HG02943 (cell line): ENCODE data around the gene TNFRSF13B.
"Not testable (repeated sequence)": the region's sequence is repeated elsewhere in the genome, so short reads cannot be mapped to it uniquely, and the experiment has no call there.

Experiments
- ATAC-seq: cut with Tn5 transposase; IDR thresholded peaks from one replicate; pipeline ENCODE4 v1.9.1; 2021; ENCODE audit warnings: mild to moderate bottlenecking, low read depth, moderate library complexity; ENCODE audit not compliant: unreplicated experiment

TNFRSF13B gene

DNA sequence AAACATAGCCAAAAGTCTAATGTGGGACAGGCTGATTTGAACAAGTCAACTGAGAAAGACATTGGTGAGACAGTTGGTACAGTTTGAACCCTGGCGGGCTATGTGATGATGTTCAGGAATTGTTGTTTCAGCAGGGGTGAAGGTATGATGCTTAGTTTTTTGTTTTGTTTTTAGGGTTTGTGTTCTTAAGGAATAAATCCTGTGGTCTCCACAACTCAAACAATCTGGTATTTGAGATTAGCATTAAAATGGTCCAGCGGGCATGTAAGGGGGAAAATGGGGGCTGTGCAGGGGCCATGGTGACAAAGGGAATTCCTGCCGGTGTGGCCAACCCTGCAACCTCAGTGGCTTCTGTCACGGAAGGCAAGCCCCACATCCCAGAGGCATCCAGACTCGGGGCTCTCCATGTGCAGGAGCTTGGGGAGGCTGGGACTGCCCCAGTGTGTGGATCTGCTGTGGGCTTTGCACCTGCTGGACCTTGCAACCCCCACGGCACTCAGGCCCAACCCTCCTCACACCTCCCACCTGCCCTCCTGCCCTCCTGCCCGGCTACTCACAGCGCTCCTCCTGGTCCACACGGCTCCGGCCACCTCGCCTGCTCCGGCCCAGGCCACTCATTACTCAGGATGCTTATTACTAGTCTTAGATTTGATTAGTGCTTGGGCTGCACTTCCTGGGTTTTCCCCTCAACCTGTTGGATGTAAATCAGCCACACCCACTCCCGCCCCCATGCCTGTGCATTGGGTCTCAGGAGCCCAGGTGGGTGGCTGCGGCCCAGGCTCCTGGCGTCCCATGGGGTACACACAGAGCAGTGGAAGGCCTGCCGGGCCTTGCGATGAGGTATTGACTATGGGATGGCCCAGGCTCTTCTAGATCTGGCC is at the start of gene TNFRSF13B:
TNFRSF13B (minus strand) TSS at position 661 of the 881 bp plus-strand sequence; CDS start at position 618, 43 bp downstream.
- no peak for ATAC-seq

DNA sequence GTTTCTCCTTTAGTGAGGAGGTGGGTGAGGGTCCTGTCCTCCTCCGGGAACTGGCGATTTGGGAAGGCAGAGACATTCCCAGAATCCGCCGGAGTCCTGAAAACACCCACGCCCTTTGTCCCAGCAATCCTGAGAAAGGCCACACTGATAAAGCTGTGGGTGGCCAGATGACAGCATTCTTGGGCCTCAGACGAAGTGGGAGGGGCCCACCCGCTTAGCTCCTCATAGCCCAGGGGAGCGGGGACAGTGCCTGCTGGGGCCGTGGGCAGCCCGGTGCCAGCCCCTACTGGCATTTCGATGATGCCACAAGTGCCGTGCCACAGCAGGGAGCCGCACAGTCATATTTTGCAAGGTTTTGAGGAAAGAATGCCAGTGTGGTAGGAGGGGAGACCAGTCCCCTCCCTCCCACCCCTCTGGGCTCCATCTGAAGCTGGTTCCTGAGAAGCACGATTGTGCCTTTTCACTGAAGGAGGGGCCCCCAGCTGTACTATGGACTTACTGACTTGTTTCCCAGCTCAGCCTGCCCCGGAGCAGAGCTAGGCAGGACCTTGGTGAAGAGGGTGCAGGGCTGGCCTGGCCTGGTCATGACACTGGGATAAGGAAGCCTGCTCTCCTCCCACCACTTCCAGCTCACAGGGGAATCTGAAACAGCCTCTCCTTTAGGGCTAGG is 49.4 kb upstream of the TNFRSF13B start:
- ATAC-seq, result no peak

DNA sequence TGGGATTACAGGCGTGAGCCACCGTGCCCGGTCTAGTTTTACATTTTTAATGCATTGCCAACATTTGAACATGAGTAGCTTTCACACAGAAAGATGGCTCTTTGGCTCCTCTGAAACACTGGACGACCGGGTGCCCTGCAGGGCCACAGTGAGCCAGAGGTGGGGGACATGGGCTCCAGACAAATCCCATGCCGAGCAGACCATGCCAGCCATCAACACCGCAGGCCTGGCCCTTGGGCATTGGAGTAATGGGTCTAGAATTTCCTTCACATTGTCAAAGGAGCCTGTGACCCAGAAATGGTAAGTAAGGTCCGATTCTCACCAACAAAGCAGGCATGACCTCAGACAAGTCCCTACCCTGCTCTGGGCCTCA is 48.9 kb upstream of the TNFRSF13B start:
- no peak for ATAC-seq

DNA sequence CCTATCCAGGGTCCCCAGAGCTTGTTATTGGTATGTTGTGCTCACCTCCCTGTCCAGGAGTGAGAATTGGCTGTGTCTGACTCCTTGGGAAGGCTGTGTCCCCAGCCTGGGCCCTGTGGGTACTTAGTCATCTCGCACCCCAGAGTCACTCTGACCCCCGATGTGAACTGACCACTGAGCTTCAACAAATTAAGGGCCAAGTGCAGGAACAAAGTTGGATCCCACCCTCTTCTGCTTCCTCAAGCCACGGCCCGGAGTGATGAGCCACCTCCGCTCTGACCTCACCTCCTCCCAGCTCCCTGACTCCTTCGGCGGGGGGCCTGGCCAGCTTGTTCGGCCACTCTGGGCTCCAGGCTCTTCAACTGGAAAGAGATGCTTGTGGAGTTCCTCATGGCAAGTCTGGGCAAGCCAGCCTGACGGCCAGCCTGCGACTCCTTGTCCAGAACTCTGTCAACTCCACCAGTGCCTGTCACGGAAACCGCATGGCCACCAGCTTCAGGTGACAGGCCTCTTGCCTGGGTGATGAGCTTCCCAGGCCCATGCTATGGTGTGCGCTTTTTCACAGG is 48.1 kb upstream of the TNFRSF13B start:
- no peak for ATAC-seq

DNA sequence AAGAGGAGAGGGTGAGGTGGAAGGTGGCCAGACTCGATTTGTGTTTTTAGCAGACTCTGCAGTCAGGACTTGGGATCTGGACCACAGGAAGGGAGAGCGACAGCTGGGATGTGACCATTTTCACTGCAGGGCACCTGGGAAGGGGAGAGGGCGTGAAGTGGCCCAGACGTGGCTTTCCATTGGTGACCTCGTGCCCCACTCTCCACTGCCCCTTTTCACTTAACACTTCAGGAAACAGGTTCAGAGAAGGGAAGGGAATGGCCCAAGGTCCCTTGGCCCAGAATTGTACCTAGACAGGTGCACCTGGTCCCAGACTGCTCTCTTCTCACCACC is 47.5 kb upstream of the TNFRSF13B start:
- no peak for ATAC-seq

DNA sequence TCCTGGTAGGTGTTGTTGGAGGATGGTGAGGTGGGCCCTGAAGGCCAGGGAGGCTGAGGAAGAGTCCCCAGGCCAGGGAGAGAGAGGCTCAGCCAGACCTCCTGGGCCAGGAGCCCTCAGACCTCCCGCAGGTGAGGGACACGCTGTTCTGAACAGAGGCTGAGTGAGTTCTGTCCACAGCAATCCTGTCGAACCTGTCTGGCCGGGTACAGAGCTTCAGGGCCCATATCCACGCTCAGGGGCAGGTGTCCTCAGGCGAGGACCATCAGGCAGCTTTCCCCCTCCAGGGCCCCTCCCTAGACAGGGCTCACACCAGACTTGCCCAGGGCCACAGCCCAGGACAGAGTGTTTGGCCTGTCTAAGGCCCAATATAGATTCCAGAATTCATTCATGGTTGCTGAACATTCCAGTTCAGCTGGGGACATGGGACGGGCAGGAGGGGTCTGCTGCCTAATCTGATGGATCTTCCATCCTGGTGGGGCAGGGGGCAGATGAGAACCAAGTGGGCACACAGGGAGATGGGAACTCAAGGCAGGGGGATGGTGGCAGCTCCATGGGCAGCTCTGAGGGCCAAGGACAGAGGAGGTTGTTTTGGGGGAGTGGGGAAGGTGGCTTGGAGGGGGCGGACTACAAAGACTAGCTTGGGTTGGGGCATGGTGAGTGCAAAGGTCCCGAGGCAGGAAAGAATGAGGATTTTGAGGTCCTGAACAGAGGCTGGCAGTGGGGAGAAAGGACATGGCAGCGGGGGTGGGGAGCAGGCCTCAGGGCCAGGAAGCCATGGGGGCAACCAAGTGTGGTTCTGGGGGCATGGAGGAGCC is 46.9 kb upstream of the TNFRSF13B start:
- no peak for ATAC-seq

DNA sequence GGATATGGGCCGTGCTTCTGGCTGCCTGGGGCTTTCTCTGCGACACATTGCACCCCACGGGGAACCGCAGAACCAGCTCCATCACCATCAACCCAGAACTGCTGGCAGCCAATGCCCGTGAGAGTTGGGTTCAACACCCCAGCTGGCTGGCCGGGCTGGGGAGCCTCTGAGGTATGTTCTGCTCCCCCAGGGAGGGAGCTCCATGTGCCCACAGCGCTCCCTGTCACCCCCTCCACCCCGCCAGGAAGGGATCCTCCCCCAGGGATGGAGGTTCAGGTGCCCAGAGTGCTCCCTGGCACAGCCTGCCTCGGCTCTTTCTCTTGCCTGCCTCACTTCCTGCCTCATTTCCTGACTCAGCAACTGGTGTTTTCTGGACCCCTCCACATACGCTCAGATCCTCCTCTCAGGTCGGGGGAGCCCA is 46.1 kb upstream of the TNFRSF13B start:
- ATAC-seq, result no peak

DNA sequence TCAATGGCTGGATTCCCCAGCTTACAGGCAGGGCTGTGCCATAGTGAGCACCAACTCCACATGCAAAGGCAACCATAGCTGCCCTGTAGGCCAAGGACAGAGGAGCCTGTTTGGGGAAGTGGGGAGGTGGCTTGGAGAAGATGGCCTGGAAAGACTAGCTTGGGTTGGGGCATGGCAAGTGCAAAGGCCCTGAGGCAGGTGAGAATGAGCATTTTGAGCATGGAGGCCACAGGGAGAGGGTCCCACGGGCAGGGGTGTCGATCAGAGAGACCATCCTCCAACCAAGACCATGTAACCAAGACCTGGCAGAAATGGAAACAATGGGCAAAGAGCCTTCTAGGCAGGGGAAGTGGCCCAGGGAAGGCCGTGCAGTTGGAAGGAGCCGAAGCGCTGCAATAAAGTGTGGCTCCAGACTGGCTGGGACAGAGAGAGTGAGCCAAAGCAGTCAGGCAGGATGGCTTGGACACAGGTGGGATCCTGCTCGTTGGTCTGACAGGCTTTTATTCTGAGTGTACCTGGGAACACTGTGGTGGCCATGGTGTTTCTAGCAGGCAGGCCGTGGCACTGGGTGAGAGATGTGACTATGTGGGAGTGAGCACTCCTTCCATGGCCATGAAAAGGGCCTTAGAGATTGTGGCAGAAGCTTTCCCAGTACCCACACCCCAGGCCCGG is 45.6 kb upstream of the TNFRSF13B start:
- no peak for ATAC-seq

DNA sequence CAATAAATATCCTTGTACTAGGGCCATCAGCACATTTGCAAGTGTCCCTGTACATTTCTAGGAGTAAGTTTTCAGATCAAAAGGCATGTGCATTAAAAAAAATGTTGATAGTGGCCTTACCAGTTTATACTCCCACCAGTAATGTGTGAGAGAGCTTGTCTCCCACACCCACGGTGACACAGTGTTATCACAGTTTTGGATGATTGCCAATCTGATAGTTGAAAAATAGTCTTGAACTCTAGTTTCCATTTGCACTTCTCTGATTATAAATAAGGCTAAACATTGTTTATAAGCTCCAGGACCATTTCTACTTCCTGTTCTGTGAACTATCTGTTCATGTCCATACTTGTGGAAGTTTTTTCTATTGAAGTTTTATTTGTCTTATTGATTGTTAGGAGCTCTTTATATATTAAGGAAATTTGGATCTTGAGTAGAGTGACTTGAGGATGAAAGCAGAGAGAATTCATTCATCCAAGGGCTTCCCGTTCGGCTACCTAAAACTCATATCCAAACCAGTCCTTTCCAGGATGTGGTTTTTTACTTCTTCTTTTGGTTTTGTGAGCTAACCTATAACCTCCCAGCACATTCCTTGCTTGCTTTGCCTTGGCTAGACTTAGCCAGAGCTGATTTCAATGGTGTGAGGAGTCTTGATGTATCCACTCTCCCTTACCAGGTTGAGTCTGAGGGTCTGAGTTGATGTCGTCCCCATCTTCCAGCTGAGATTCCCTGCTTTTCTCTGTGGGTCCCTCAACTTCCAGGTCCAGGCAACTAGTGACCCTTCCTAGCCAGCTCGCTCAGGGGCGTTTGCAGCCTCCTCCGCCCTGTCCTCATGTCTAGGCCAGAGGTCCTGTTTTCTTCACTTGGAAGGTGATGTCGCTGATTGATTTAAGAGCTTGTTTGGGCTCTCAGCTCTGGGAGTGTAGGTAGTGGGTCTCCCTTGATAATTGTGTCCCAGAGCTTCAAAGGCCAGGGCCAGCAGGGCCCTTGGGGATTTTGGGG is 44.6 kb upstream of the TNFRSF13B start:
- ATAC-seq, result not testable (repeated sequence)

DNA sequence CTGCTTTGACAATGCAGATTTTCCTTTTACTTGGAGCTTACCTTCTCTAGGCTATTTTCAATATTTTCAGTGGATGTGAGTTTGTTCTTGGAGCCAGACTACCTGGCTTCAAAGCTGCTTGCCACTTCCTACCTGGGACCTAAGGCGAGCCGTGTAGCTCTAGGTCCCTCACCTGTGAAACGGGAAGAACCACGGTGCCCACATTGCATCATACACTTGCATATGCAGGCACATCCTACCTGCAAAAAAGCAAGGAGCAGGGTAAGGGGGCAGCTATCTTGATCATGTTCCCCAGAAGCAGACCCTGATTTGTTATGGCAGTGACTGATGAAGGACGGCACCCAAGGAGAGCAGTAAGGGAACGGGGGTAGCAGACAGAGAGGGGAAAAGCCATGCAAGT is 43.3 kb upstream of the TNFRSF13B start:
- no peak for ATAC-seq

DNA sequence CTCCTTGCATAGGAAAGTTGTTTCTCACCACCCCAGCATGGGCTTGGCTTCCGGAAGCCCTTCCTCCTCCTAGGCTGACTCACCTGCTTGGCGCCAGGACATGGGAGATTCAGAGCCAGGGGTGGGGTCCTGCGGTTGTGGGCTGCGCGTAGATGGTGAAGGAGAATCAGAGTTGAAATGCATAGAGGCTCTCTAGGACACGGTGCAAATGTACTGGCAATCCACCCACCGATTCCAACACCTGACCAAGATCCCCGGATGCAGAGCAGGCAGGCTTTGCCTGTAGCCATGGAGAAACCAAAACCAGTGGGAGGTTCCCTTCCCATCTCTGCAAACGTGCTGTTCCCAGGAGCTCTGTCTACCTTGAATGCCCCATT is 42.8 kb upstream of the TNFRSF13B start:
- ATAC-seq, result not testable (repeated sequence)

DNA sequence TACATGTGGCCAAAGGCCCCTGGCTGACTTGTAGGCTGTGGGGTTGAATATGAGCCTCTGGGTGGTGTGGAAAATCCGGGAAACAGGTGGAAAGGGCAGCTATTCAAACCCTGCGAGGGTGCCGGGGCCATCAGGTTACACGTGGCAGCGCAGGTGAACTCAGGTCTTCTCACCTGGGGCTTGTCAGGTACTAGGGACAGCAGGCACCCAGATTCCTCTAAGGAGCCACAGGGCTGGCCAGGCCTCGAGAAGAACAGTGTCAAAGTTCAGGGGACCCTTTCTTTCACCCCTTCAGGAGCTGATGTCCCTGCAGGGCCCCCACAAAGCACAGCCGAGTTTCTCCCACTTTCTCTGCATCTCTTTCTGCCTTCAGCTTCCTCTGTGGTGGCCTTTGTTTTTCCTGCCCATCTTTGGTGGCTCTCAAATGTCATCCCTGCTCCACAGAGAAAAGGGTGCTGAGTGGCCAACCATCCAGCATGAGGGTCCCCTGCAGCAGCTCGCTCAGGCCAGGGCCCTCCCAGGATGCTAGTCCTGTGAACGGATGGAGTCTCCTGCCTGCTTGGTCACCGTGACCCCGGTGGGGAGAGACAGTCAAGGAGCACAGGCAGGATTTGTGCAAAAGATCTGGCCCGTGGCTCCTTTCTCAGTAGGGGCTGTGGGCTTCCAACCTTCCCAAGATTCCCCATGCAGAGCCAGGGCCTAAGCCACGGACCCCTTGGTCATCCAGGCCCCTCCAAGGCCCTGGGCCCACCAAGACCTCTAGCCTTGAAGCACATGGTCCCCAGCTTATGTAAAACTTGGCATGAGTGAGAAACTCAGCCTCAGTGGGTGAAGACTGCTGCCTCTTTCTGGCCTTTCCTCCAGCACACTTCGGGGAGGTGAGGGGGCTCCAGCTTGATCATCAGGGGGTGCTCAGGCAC is 42.2 kb upstream of the TNFRSF13B start:
- ATAC-seq, result not testable (repeated sequence)

DNA sequence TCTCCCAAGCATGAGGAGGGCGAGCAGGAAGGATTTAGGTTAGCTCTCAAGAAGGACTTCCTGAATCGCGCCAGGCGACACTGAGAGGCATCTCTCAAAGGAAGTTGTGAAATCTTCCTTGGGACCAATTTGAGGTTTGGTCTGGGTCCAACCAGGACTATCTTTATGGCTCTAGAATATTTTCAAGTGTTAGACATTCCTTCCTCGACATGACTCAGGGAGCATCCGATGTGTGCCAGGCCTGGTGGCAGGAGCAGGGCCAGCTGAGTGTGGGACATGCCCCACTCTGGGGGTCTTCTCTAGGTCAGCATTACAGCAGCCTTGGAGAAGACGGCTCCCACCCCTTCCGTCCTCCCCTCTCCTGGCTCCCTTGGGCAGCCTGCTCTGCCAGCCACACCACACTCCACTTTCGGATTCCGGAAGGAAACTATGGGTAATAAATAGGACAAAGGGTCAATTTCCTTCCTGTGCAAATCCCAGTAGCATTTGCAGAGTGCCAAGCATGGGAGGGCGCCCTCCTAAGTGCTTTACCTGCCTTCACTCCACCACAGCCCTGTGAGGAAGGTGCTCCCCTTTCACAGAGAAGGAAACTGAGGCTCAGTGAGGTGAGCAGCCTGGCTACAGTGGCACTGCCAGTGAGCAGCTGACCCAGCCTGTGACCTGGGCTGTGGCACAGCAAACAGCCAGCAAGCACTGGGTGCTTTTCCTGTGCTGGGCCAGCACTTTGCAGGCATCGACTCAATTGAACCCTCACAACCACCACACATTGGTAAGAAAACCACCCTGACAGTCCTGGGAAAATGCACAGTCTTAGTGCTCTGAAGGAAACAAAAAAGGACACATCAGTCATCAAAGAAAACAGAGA is 39.4 kb upstream of the TNFRSF13B start:
- not testable (repeated sequence) for ATAC-seq

DNA sequence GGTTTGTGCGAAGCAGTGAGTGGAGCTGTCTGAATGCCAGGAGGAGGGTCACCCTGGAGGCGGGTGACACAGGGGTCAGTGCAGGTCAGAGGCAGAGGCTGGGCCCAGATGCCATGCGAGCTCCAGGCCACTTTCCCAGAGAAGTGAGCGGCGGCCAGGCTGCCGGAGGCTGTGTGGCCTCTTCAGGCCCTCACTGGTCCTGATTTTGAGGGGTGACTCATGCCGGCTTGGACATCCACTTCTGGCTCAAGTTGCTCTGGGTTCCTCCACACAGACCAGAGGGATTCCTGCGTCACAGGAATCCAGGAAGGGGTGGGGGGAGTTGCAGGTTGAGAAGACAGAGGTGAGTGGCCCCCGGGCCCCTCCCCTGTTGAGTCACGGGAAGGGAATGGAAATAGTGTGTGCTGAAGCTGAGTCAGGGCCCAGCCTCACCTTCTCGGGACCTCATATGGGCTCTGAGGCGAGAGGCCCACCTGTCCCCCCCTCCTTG is 38.7 kb upstream of the TNFRSF13B start:
- not testable (repeated sequence) for ATAC-seq

DNA sequence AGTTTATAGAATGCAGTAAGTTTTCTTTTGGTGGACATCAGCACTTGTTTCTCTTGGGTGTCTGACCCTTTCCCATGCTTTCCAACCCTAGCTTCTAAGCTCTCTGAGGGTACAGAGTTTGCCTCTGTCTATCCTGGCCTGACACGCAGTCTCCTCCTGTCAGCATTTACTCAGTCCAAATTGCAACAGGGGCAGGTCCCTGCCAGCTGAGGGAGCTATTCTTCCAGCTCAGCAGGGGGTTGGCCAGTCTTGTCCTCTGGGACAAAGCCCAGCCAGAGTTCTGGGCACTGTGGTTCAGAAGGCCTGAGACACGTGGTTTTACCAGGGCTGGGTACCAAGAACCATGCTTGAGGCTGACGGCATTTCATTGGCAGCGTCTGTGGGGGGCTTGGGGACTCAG is 38.1 kb upstream of the TNFRSF13B start:
- not testable (repeated sequence) for ATAC-seq

DNA sequence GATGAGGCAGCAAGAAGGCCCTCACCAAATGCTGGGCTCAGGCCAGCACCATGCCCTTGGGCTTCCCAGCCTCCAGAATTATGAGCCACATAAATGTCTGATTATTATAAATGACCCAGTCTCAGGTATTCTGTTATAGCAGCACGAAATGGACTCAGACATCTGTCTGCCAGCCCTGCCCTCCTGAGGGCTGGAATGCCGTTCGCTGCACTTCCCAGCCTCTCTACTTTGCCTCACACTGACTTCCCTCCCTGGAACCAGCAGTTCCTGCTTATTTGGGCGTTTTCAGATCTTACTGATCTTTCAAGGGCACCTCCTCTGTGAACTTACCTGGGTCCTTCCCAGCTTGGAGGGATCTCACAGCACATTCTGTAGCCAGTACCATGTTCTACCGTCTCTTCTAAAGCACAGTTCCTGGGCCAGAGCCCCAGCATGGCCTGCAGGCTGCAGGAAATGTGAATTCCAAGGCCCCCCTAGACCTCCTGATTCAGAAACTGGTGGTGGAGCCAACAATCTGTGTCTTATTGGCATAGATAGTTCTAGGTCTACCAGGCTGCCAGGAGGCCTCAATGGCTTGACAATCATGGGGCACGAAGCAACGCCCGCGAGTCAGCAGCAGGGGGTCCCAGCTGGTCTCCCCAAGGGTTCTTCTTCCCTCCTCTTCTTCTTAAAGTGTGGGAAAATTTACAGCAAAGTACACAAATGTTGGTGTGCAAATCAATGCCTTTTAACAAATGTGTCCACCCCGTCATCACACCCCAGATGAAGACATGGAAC is 36.9 kb upstream of the TNFRSF13B start:
- not testable (repeated sequence) for ATAC-seq
